GM12878 (cell line): Measurements from ENCODE around the gene FAM156B. TPM values are rescaled to one million over a fixed set of nuclear protein-coding genes. Genes with fewer than 3 reads are reported as not detected.
"Not testable (repeated sequence)": the region's sequence is repeated elsewhere in the genome, so short reads cannot be mapped to it uniquely, and the experiment has no call there.

Experiments
- ATAC-seq: fragments of 200-7000 bp; cut with Tn5 transposase; 3 replicates; pipeline ENCODE4 v1.9.1; 2020; ENCODE audit warnings: mild to moderate bottlenecking, moderate library complexity
- BruUV-seq: library from RNA; stranded (reverse); fragments of 400-500 nt; replicated peaks from 2 replicates; lab custom pipeline; 2021; lab: Mats Ljungman, UMichigan
- CTCF ChIA-PET: fragments of 300-600 bp; sonication (Branson Sonifier 250); formaldehyde crosslinking; extraction: SDS; loops from one replicate; lab custom pipeline; 2021; ENCODE audit warnings: inconsistent platforms; lab: Yijun Ruan, JAX
- POLR2A ChIA-PET: fragments of 350-600 bp; formaldehyde crosslinking; extraction: SDS; loops from one replicate; lab custom pipeline; 2021; ENCODE audit warnings: inconsistent platforms; lab: Charles Lee
- RAD21 ChIA-PET: fragments of 300-600 bp; sonication (Branson Sonifier 250); formaldehyde crosslinking; loops from one replicate; lab custom pipeline; 2023; ENCODE audit warnings: antibody characterized with exemption; ENCODE audit not compliant: unreplicated experiment; lab: Charles Lee
- SMC1A ChIA-PET: fragments of 300-600 bp; sonication (Branson Sonifier 250); formaldehyde crosslinking; loops from one replicate; lab custom pipeline; 2023; ENCODE audit not compliant: unreplicated experiment, uncharacterized antibody; lab: Charles Lee
- DNase-seq: peaks from one replicate; pipeline ENCODE4 v3.0.0-alpha.2; 2011; ENCODE audit warnings: low read depth, low spot score
- FAIRE-seq: peaks from 3 replicates; lab custom pipeline; 2011; peaks lifted over from hg19 to GRCh38; lab: Jason Lieb, UNC
- H2AFZ ChIP-seq: 2 replicates; pipeline ENCODE4 v1.6.0; 2011; ENCODE audit warnings: low read depth, low read length, control low read depth; ENCODE audit not compliant: control insufficient read depth
- H3K27ac ChIP-seq: 2 replicates; pipeline ENCODE4 v1.5.1; 2011; ENCODE audit warnings: control low read depth; ENCODE audit not compliant: control insufficient read depth, insufficient read depth
- H3K27me3 ChIP-seq, 2 experiments: replicated peaks in 1 of 2; 2 replicates each; pipeline versions ENCODE4 v1.6.0 to v1.6.1; 2011; ENCODE audit warnings: low read length in 1 of 2; ENCODE audit not compliant: control insufficient read depth in 2 of 2, insufficient read depth in 2 of 2
- H3K36me3 ChIP-seq, 2 experiments: 2 replicates each; pipeline ENCODE4 v1.5.1; 2011; ENCODE audit warnings: low read length in 1 of 2; ENCODE audit not compliant: control insufficient read depth in 2 of 2, insufficient read depth in 2 of 2
- H3K4me1 ChIP-seq: 2 replicates; pipeline ENCODE4 v1.6.1; 2011; ENCODE audit warnings: mild to moderate bottlenecking, low read length, moderate library complexity, mixed read lengths; ENCODE audit not compliant: control insufficient read depth, insufficient read depth
- H3K4me2 ChIP-seq: 2 replicates; pipeline ENCODE4 v1.6.0; 2011; ENCODE audit warnings: control low read depth; ENCODE audit not compliant: control insufficient read depth, insufficient read depth
- H3K4me3 ChIP-seq: fragments of 200-600 bp; sonication (generic); 2 replicates; pipeline ENCODE4 v1.5.1; 2016
- H3K79me2 ChIP-seq: 2 replicates; pipeline ENCODE4 v1.6.0; 2011; ENCODE audit warnings: low read length; ENCODE audit not compliant: control insufficient read depth, insufficient read depth
- H3K9ac ChIP-seq: 2 replicates; pipeline ENCODE4 v1.8.0; 2011; ENCODE audit warnings: low read length, control low read depth, mixed read lengths; ENCODE audit not compliant: control insufficient read depth, insufficient read depth
- H3K9me3 ChIP-seq: replicated peaks from 3 replicates; pipeline ENCODE4 v1.5.1; 2011; ENCODE audit warnings: mild to moderate bottlenecking, low read length; ENCODE audit not compliant: control insufficient read depth, insufficient read depth
- H4K20me1 ChIP-seq: 2 replicates; pipeline ENCODE4 v1.6.0; 2011; ENCODE audit not compliant: control insufficient read depth, insufficient read depth
- WGBS: methylation state at CpG from one replicate; pipeline ENCODE4 v1.1.6; 2016; ENCODE audit warnings: low lambda C conversion rate; ENCODE audit not compliant: insufficient replicate concordance, insufficient coverage; ENCODE audit errors: missing lambda C conversion rate; 5-methylcytosine and 5-hydroxymethylcytosine counted together
- in situ Hi-C: fragments of 300-500 bp; cut with MboI; formaldehyde crosslinking; loops from 9 replicates; pipeline ENCODE4 v1.14.3; 2018; ENCODE audit warnings: mixed read lengths
- intact Hi-C: fragments of 100-400 bp; cut with micrococcal nuclease; formaldehyde crosslinking; loops from one replicate; pipeline ENCODE4 v1.14.2; 2022; ENCODE audit not compliant: unreplicated experiment
- polyA plus RNA-seq, 11 experiments: library from polyadenylated mRNA; depleted of rRNA in 4 of 11; unstranded in 6 of 11; stranded (reverse) in 5 of 11; fragments of >200 nt; fragmentation: Nextera tagmentation in 4 of 11; fragmentation: Illumina TruSeq in 1 of 11; extraction: Ambion mirVana in 4 of 11; extraction: Trizol in 1 of 11; gene quantifications; 1 replicate in 1 of 11; 2 replicates in 10 of 11; pipeline versions ENCODE4 v1.2.1 to v1.2.3, GENCODE V29; 2011 to 2016; ENCODE audit warnings: inconsistent platforms in 2 of 11, missing spikeins in 2 of 11, low read depth in 1 of 11
- total RNA-seq, 4 experiments: library from RNA; depleted of rRNA in 3 of 4; stranded (reverse); fragments of >200 nt in 3 of 4; fragmentation: Illumina TruSeq in 1 of 4; extraction: Trizol in 1 of 4; gene quantifications; 2 replicates each; pipeline versions ENCODE4 v1.2.1 to v1.2.3, GENCODE V29; 2013 to 2021

FAM156B gene
- total and polyA plus RNA-seq, 10 of the 15 experiments (the other 5 are each of a cell fraction or from before 2014, with no cell fraction given) = 0.53 to 27.9 (median 16.8) TPM

DNA sequence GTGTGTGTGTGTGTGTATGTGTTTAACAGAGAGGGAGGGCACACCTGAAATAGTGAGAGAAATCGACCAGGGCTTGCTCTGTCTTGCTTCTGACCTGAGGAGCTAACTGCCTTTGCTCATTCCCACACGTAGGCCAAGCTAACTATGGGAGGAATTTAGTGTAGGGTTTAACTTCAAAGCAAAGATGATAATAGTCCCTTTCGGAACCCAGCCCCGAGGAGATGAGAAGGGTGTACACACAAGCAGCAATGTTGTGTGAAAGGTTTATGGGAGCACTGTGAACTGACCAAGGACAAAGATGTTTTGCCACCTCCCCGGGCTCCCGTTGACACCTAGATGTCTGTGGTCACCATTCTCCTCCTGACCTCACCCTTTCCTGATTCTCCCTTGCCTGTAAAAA, 20.7 kb upstream of the FAM156B start:
- H3K4me2 ChIP-seq, SMC1A ChIA-PET, H3K36me3 ChIP-seq, FAIRE-seq, H3K4me1 ChIP-seq, H3K9ac ChIP-seq, BruUV-seq, POLR2A ChIA-PET, H3K79me2 ChIP-seq, H3K27ac ChIP-seq, RAD21 ChIA-PET, H2AFZ ChIP-seq, intact Hi-C loops, H3K4me3 ChIP-seq, in situ Hi-C loops, H3K9me3 ChIP-seq, DNase-seq, H3K27me3 ChIP-seq, H4K20me1 ChIP-seq, ATAC-seq: not testable (repeated sequence)
- WGBS = 14% methylated on average over 6 of the region's 6 CpGs
- CTCF ChIA-PET = interaction anchor here (0.9 kb wide), 1 partner anchor 21 kb away, joined by 5 read pairs; no protein-coding TSS in a partner anchor

DNA sequence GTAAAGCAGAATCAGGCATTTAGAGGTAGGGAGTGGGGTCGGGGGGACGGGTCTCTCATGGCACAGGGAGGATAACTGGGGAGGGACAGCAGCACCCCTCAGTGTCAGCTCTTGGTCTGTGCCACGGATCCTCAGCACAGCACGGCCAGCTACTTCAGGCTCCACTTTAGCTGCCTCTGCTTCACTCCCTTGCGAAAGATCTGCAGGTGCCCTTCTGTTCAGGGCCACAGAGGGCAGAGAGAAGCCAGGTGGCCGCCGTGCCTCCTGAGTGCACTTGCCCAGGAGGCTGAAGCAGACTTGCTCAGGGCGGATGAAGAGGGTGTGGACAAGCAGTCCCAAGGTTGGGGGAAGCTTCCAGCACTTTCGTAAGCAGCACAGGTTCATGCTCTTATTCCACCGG, 9.7 kb upstream of the FAM156B start:
- H2AFZ ChIP-seq, H3K27me3 ChIP-seq, H3K4me1 ChIP-seq, H3K27ac ChIP-seq, H3K36me3 ChIP-seq, H3K9me3 ChIP-seq, POLR2A ChIA-PET, H3K9ac ChIP-seq, FAIRE-seq, RAD21 ChIA-PET, ATAC-seq, CTCF ChIA-PET, H3K4me3 ChIP-seq, intact Hi-C loops, DNase-seq, BruUV-seq, SMC1A ChIA-PET, H4K20me1 ChIP-seq, H3K4me2 ChIP-seq, in situ Hi-C loops, H3K79me2 ChIP-seq: not testable (repeated sequence)
- no CpG with 5 or more reads among the region's 10 CpGs for WGBS

DNA sequence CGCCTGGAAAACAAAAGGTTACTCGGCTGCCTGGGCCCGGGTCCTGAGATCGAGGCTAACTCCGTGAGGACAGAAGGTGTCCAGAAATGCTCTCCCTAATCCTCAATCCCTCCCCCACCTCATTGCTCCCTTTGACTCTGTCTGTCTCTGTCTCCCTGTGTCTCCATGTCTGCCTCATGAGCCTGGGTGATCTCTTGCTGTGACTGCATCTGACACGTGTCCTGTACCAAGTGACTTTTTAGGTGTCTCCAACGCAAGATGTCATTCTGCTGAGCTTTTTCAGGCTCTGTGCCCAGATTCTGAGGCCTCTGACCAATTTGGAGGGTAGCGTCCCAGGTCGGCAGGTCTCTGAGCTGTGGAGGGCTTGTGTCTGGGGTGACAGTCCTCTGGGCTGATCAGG, 9.0 kb upstream of the FAM156B start:
- SMC1A ChIA-PET, H4K20me1 ChIP-seq, H3K9ac ChIP-seq, CTCF ChIA-PET, H3K27me3 ChIP-seq, POLR2A ChIA-PET, FAIRE-seq, H3K9me3 ChIP-seq, H3K4me1 ChIP-seq, H3K4me2 ChIP-seq, intact Hi-C loops, BruUV-seq, H2AFZ ChIP-seq, H3K4me3 ChIP-seq, in situ Hi-C loops, H3K27ac ChIP-seq, ATAC-seq, DNase-seq, H3K79me2 ChIP-seq, RAD21 ChIA-PET, H3K36me3 ChIP-seq: not testable (repeated sequence)
- no CpG with 5 or more reads among the region's 9 CpGs for WGBS

DNA sequence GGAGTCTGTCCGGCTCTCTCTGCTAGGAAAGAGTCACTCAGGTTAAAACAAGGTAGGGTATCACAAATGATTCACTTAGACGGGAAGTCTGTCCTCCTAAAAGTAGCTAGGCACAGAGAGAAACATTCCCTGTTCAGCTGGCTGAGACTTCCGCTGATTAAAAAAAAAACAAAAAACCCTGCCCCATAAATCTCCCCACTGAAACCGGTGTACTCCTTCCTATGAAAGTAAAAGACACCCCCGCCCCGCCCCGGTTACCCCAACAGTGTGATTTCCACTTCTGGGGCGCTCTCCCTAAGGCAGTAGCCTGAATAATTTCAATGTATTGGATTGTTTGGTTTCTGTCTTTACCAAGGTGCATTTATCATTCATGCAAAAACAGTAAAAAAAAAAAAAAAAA, 692 bp upstream of the FAM156B start:
- H2AFZ ChIP-seq, DNase-seq, H3K4me3 ChIP-seq, H3K4me1 ChIP-seq, H3K4me2 ChIP-seq, FAIRE-seq, SMC1A ChIA-PET, POLR2A ChIA-PET, H3K9ac ChIP-seq, in situ Hi-C loops, H3K27ac ChIP-seq, H3K79me2 ChIP-seq, H3K27me3 ChIP-seq, H4K20me1 ChIP-seq, H3K36me3 ChIP-seq, RAD21 ChIA-PET, intact Hi-C loops, CTCF ChIA-PET, H3K9me3 ChIP-seq: not testable (repeated sequence)
- TSS peak; percentile 96 for BruUV-seq
- ATAC-seq = peak; percentile 41
- WGBS = no CpG with 5 or more reads among the region's 8 CpGs
